Inferior parietal cortex (tissue), 1 donor: ENCODE results near the gene SLC39A3.

Experiments used
- DNase-seq: peaks from one replicate; pipeline ENCODE4 v3.0.0-alpha.2; 2016; ENCODE audit errors: extremely low spot score

SLC39A3 gene

DNA sequence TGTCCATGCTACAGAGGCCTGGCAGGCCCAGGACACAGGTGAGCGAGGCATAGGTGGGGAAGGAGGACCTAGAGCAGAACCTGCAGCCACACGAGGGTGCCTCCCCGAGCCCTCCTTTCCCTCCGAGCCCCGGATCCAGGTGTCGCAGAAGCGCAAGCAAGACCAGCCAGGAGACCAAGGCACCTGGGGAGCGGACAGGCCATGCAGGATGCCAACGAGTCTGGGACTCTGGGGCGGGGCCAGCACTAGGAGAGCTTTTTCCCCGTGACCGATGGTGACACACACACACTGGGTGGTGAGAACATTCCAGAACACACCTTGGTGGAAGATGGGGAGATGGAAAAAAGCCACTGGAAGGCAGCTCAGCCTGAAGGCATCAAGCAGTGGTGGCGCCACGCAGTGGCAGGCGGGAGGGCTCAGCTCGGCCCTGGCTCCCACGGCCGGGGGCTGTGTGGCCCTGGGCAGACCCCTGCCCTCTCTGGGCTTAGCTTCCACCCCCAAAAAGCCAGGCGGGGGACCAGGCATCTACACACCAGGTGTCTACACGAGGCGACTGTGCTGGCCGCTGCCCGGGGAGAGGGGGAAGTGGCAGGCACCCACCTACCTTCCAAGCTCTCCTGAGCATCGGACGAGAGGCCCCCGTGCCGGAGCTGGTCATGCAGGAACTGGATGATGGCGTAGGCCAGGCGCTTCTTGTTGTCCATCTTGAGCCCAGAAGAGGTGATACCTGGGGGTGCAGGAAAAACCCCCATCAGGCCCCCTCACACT, 28.7 kb upstream of the SLC39A3 start:
- DNase-seq: no peak

DNA sequence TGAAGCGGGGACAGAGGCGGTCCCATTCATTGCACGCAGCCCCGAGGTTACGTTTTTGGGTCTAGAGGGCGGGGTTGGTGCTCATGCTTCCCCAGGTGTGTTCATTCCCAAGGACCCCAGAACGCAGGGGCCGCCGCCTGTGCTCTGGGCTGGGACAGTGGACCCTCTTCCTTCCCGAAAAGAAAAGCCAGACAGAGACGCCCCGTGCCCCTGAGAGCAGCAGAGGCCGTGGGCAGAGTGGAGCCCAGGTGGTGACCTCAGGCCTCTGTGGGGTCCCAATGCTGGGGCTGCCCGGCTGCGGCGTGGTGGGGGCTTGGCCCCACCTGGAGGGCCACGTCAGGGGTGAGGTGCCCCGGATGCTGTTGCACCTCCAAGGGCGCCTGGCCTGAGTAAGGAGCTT, 27.9 kb upstream of the SLC39A3 start:
- no peak for DNase-seq

DNA sequence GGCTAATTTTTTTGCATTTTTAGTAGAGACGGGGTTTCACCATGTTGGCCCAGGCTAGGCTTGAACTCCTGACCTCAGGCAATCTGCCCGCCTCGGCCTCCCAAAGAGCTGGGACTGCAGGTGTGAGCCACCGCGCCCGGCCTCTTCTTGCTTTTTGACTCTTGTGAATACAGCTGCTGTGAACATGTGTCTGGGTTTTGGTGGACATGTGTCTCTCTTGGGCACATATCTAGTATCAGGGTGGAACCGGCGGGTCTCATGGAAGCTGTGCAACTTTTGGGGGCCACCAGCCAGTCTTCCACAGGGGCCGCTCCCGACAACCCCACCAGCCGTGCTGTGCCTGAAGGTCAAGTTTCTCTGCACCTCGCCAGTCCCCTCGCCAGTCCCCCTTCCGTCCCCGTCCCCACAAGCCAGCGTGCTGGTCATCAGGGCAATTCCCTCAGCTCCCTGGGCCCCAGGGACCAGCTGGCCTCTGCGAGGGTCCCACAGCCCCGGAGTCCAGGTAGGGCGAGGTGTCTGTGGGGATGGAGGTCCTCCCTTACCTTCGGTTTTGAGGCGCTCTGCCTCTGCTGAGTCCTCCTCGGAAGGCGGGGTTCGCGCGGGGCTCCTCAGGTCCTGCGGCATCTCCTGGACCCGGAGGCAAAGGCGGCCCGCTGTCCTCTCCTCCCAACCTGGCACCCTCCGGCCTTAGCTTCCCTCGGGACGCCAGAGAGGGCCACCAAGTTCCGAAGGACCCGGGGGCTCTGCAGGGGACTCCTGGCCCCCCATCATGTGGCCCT, 27.0 kb upstream of the SLC39A3 start:
- DNase-seq: no peak

- DNase-seq: no peak
These were observed 25.6 kb upstream of the SLC39A3 start for GRCh38 chr19:2765376-2765775.

DNA sequence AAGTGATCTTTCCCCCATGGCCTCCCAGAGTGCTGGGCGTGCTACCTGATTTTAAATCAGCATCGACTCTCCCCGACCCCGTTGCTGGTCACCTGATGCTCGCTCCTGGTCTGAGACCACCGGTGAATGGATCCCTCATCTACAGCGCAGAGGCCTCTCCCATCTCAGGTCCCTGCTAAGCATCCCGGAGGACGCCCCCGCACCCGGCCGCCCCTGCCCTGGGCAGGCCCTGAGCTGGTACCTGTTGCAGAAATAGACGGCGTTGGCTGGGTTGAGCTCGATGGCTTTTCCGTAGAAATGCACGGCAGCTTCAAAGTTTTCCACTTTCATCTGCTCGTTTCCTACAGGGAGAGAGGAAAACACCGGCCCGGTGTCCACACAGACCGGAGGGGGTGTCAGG, 25.1 kb upstream of the SLC39A3 start:
- DNase-seq: no peak

- DNase-seq: no peak
These were observed 23.9 kb upstream of the SLC39A3 start for GRCh38 chr19:2763687-2764086.

DNA sequence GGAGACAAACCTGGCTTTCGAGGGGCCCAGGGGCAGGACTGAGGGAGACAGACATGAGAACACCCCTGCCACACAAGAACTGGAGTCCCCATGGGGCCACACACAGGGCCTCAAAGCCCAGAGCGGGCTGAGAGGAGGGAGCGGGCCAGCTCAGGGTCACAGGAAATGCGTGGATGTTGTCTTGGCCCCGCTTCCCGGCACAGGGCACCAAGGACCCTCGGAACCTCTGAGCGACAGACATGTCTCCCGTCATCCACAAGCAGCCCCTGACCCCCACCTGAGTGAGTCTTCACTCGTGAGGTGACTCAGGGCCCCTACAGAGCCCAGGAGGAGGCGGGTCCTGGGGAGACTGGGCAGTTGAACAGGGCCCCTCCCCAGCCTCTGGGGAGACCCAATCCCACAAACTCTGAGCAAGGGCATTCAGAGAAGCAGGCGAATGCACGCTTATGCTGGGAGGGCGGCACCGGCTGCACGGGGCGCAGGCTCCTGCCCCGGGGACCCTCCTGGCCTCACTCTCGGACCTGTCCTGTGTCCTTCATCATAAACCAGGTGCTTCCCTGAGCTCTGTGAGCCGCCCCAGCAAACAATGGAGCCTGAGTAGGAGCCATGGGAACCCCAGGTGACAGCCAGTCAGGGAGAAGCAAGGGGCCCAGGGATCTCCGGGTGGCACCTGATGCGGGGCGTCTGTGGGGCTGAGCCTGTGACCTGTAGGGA, 23.1 kb upstream of the SLC39A3 start:
- no peak for DNase-seq

- no peak for DNase-seq
These were observed 22.3 kb upstream of the SLC39A3 start for GRCh38 chr19:2761876-2762782.

GRCh38 chr19:2761309-2761677, 21.5 kb upstream of the SLC39A3 start:
- no peak for DNase-seq

DNA sequence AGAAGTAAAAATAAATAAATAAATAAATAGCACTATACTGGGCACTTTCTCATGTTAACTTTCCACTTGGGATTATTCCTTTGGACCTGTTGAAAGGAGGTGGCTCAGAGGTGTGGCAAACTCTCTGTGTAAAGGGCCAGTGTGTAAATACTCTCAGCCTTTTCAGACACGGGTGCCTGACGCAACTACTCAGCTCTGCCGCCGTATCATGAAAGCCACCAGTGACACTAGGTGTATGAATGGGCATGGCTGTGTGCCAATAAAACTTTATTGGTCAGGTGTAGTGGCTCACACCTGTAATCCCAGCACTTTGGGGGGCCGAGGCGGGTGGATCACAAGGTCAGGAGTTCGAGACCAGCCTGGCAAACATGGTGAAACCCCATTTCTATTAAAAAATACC, 20.1 kb upstream of the SLC39A3 start:
- no peak for DNase-seq

GRCh38 chr19:2759362-2759761, 19.5 kb upstream of the SLC39A3 start:
- DNase-seq: no peak

DNA sequence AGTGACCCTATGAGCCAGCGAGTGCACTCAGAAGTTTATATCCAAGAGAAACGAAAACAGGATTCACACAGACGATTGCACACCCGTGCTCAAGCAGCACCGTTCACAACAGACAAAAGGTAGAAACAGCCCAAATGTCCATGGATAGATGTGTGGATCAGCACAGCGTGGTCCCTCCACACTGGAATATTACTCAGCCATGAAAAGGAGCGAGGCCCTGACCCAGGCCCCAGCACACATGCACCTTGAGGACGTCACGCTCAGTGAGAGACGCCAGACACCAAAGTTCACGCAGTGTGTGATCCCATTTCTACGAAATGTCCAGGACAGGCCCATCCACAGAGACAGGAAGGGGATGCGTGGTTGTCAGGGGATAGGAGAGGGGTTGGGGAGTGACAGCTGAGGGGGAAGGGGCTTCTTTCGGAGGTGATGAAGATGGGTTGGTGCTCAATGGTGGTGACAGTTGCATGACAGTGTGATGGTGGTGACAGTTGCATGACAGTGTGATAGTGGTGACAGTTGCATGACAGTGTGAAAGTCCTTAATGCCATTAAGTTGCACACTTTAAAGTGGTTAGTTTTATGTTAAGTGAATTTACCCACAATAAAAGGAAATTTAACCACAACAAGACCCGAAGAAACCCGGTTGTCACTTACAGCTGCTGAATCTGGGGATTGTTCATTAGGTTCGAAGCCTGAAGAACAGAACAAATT, 18.9 kb upstream of the SLC39A3 start:
- DNase-seq: no peak

DNA sequence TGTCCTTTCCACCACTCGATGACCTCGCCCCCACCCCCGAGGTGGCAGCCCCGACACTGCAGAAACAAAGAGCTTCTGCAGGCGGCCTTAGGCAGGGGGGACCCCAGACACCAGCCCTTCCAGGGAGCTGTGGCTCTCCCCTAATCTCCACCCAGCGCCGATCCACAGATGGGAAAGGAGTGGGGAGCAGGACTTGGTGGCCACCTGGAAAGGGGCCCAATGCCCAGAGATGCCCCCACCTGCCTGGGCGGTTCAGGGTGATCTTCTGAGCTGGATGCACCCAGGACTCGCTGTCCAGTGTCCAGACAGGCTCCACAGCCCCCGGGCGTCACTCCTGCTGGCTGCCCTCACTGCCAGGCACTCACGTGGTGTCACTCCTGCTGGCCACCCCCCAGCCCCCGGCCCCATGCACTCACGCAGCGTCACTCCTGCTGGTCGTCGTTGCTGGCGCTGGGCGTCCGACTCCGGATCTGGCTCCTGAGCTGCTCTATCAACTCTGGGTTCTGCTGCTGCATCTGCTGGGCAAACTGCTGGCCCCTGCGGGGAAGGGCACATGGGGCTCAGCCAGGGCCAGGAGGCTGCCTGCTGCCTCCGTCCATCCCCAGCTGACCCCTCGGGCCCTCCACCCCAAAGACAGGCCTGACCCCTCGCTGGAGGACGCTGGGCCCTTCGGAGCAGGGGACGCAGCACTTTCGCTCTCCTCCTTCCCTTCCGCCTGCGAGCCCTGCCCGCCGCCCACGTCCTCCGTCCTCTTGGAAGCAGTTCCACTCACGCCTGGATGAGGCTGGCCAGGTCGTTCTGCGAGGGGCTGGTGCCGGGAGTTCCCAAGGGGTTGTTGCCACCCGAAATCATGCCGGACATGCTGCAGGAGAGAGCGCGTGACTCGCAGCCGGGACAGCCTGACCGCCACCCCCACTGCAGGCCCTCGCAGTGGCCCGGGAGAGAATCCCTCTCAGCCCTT, 17.4 kb upstream of the SLC39A3 start:
- no peak for DNase-seq

GRCh38 chr19:2756477-2756876, 16.7 kb upstream of the SLC39A3 start:
- no peak for DNase-seq

DNA sequence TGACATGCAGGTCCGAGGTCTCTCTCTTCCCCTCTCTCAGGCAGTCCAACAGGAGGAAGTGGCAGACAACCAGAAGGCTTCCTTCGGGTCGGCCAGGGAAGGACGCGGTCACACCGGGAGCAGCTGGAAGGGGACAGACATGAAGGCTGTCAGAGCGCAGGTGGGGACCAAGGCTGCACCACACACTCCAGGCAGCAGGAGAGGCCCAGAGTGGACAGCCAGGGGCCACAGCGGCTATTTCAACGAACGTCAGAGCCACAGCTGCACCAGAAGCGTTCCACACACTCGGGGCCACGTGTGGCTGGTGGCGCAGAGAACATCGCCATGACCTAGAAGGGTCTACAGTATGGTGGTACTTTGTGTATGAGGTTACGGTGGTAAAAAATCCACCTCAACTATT, 16.0 kb upstream of the SLC39A3 start:
- DNase-seq: no peak

- no peak for DNase-seq
These were observed 15.6 kb upstream of the SLC39A3 start for GRCh38 chr19:2755448-2755705.

GRCh38 chr19:2754659-2755447, 15.0 kb upstream of the SLC39A3 start:
- no peak for DNase-seq

GRCh38 chr19:2751438-2751830, 11.6 kb upstream of the SLC39A3 start:
- no peak for DNase-seq

GRCh38 chr19:2750808-2751437, 11.1 kb upstream of the SLC39A3 start:
- no peak for DNase-seq
